GM15510 (cell line): ENCODE data around the gene MTOR.

Experiments used
- POLR2A ChIP-seq: IDR thresholded peaks from 3 replicates; pipeline ENCODE4 v1.6.1; 2011; ENCODE audit warnings: borderline replicate concordance; ENCODE audit not compliant: insufficient read length; ENCODE audit errors: extremely low read depth

MTOR gene

GRCh38 chr1:11245904-11246719 is 16.2 kb downstream of the MTOR start:
- TF ChIP-seq POLR2A: no peak

- TF ChIP-seq POLR2A: no peak
These were observed 17.1 kb downstream of the MTOR start for GRCh38 chr1:11245248-11245647.

DNA sequence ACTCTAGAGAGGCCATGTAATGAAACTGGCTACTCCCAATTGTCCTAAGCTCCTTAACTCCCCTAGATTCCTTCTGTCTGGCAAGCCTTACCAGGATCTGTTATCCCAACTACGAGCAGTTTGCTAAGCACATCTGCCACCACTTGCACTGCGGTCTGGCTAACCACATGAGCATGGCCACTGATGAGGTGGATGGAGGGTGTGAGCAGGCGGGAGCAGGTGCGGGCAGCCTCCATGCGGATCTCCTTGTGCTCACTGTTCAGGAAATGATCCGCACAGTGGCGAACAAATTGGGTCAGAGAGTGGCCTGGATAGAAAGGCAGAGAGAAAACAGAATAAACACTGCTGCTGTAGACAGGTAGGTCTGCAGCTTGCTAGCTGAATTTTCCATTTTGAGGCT is 24.0 kb downstream of the MTOR start:
- no peak for TF ChIP-seq POLR2A

DNA sequence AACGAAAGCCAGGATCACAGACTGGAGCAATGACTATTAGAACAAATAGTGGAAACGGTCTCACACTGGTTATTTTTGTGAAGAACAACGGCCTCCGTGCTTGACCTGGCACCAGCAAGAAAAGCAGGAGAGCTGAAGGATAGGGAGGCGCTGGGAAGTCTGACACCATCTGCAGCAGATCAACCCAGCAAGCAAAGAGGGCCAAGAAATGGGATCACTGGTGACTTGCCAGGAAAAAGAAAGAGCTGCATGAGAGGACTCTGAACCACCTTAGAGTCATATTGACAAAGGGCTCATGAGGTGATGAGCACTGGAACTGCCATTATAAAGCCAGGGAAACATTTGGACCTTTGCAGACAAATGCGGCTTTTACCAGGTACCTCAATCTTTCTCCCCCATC is 25.0 kb downstream of the MTOR start:
- no peak for TF ChIP-seq POLR2A

DNA sequence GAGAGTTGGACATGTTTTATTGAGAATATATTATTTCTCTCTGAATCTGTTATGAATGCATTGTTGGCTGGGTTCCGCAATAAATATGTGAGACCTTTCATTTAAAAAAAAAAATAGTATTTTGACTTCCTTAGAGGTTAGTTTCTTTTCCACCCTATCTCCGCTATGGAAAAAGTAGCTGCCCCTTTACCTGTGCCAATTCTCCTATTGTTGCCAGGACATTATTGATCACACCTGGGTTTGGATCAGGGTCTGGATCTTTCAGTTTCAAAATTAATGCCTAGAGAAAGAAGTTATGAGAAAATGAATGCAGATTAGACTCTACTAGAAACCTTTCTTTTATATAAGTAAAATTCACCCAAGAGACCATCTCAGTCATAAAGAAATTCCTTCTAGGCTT is 29.1 kb downstream of the MTOR start:
- no peak for TF ChIP-seq POLR2A

DNA sequence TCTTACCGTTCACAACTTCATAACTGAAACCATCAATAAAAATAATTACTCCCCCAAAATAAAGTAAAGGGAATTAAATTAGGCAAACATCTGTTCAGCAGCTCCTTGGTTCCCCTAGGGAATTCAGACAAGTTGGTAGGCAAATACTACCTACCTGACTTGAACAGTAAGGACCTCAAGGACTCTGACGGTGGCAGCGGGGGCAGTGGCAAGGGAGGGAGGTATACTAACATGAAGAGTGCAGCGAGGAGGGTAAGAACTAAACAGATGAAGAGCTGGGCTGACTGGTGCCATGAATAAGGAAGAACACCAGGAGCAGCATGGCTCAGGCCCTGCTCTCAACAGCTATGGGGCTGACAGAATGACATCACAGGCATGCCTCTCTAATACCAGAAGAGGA is 33.1 kb downstream of the MTOR start:
- no peak for TF ChIP-seq POLR2A

GRCh38 chr1:11227106-11228077 is 35.0 kb downstream of the MTOR start:
- no peak for TF ChIP-seq POLR2A

DNA sequence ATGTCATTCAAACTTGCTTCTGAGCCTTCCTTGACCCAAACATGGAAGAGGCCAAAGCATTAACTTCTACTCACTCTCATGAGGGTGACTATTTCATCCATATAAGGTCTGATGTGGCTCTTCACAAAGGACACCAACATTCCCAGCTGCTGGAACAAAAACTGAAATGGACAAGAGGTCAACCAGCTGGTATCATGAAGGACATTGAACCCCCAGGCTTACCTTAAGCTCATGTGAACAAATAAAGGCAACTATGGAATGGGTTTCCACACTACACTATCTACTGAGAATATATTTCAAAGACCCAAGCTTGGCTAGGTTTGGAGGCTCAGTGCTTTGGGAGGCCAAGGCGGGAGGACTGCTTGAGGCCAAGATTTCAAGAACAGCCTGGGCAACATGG is 46.3 kb downstream of the MTOR start:
- TF ChIP-seq POLR2A: no peak

DNA sequence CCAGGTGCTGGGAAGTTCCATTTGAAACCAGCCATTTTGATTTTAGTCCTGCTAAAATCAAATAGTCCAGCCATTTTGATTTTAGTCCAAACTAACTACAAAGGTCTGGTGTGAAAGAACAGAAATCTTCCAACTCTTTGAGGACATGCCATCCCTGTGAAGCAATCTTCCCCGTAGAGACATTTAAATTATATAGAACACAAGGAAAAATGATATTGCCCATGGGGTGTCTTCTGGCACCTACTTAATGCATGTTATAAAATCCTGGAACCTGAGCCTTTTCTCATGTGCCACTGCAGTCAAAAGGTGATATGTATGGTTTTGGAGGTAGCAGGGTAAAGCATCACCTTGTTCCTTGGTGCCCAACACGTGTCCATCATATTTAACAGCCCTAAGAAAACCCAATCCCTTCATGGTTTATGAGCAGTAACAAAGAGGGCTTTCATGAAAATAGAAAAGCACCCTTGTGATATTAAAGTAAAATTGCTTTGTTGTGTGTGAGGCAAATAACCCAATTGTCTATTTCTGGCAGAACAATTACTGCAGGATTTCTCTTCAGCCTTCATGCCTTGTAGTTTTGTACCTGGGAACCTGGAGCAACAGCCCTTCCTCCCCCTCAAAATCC is 46.9 kb downstream of the MTOR start:
- no peak for TF ChIP-seq POLR2A

- TF ChIP-seq POLR2A: no peak
These were observed 47.5 kb downstream of the MTOR start for GRCh38 chr1:11214698-11215380.

DNA sequence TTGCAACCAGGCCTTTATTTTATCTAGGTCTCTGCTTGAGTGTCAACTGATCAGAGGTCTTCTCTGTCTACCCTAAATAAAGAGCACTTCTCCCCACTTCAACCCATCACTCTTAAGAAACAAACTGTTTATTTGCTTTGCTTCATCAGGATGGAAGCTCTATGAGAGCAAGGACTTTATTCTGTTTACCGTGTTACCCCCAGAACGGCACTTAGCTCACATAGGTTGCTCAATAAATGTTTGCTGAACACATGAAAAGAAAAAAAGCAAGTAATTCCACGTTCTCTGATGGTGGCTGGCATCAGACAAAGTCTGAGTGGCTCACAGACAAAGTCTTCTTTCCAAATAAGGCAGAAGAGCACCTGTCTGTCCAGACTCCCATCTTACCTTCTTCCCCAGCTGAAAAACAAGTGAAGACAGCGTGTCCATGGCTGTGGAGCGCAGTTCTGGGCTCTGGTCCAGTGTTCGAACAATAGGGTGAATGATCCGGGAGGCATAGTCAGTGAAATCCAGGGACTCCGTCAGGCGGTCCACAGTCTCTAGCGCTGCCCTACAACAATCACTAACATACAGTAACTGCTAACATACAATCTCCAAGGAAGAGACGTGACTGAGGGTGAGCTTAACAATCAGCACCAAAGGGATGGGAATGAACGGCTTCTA is 50.3 kb downstream of the MTOR start:
- no peak for TF ChIP-seq POLR2A

GRCh38 chr1:11211461-11211860 is 50.9 kb downstream of the MTOR start:
- TF ChIP-seq POLR2A: no peak

GRCh38 chr1:11207898-11208611 is 54.3 kb downstream of the MTOR start:
- TF ChIP-seq POLR2A: no peak
